Midbrain (tissue), 1 donor: ENCODE results near the gene E2F3.
"Not testable (repeated sequence)": the region's sequence is repeated elsewhere in the genome, so short reads cannot be mapped to it uniquely, and the experiment has no call there.

Experiments
- DNase-seq: peaks from one replicate; lab custom pipeline; 2025; lab: John Stamatoyannopoulos, UW

E2F3 gene

GRCh38 chr6:20433929-20434328 lies 32.2 kb downstream of the E2F3 start:
- no peak for DNase-seq

GRCh38 chr6:20434766-20435165 lies 33.1 kb downstream of the E2F3 start:
- DNase-seq: no peak

GRCh38 chr6:20436719-20437118 lies 35.0 kb downstream of the E2F3 start:
- DNase-seq: no peak

GRCh38 chr6:20437639-20438038 lies 36.0 kb downstream of the E2F3 start:
- DNase-seq: no peak

GRCh38 chr6:20438462-20439070 lies 36.9 kb downstream of the E2F3 start:
- DNase-seq: no peak

GRCh38 chr6:20439558-20439957 lies 37.9 kb downstream of the E2F3 start:
- DNase-seq: no peak

- no peak for DNase-seq
These were observed 38.6 kb downstream of the E2F3 start for GRCh38 chr6:20440296-20440695.

GRCh38 chr6:20441236-20441635 lies 39.6 kb downstream of the E2F3 start:
- no peak for DNase-seq

- no peak for DNase-seq
These were observed 40.2 kb downstream of the E2F3 start for GRCh38 chr6:20441921-20442320.

- no peak for DNase-seq
These were observed 43.1 kb downstream of the E2F3 start for GRCh38 chr6:20444786-20445271.

- DNase-seq: no peak
These were observed 45.5 kb downstream of the E2F3 start for GRCh38 chr6:20447157-20447556.

- no peak for DNase-seq
These were observed 46.0 kb downstream of the E2F3 start for GRCh38 chr6:20447581-20448132.

- no peak for DNase-seq
These were observed 47.1 kb downstream of the E2F3 start for GRCh38 chr6:20448828-20449227.

GRCh38 chr6:20454204-20454824 lies 52.6 kb downstream of the E2F3 start:
- DNase-seq: no peak

- no peak for DNase-seq
These were observed 53.7 kb downstream of the E2F3 start for GRCh38 chr6:20455251-20455940.

- DNase-seq: no peak
These were observed 56.6 kb downstream of the E2F3 start for GRCh38 chr6:20458027-20458894.

- DNase-seq: no peak
These were observed 58.0 kb downstream of the E2F3 start for GRCh38 chr6:20459682-20460081.

- no peak for DNase-seq
These were observed 59.9 kb downstream of the E2F3 start for GRCh38 chr6:20461576-20461975.

- DNase-seq: no peak
These were observed 61.7 kb downstream of the E2F3 start for GRCh38 chr6:20463396-20463795.

GRCh38 chr6:20464041-20464440 lies 62.4 kb downstream of the E2F3 start:
- no peak for DNase-seq

GRCh38 chr6:20464847-20465246 lies 63.2 kb downstream of the E2F3 start:
- no peak for DNase-seq

- not testable (repeated sequence) for DNase-seq
These were observed 63.9 kb downstream of the E2F3 start for GRCh38 chr6:20465616-20466015.
